ENCODE results near the gene IRX4.

Gene IRX4

DNA sequence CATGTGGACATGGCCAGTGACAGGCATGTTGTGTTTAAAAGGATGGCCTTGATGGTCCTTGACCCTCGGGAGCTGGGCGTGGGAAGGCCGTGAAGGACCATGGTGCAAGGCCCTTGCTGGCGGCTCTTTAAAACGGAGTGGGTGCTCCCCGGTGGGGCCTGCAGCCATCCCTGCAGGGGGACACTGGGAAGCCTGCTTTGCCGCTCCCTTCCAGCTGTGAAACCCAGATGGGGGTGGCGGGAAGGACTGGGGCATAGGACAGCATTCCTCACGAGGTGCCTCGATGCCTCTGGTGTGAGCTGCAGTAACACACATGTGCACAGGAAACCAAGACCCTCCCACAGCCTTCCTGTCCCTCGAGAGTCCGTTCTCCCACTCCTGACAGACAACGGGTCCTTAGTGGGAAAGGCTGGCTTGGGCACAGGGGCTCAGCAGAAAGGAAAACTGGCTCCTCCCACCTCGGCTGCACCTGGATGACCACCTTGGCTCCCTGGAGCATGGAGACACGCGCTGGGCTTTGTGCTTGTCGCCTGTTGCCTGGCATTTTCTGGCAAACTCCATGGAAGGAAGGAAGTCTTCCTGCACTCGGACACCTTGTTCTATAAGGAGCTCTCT, 30.3 kb upstream of the IRX4 start:
- no peak for DNase-seq

DNA sequence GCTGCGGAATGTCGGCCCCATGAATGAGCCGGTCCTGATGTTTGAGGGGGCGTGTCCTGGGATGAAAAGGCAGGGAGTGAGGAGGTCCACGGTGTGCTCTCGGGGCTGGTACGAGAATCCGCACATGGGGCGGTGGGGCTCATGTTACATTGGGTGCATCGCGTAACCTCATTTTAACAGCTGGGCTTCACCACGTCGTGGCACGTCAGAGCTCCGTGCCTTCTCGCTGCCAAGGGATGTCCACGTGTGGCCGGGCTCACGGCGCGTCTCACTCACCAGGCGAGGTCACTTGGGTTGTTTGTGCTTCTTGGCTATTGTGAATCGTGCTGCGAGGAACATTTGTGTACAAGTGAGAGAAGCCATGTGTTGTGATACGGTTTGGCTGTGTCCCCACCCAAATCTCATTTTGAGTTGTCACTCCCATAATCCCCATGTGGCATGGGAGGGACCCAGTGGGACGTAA, 29.1 kb upstream of the IRX4 start:
- no peak for DNase-seq

DNA sequence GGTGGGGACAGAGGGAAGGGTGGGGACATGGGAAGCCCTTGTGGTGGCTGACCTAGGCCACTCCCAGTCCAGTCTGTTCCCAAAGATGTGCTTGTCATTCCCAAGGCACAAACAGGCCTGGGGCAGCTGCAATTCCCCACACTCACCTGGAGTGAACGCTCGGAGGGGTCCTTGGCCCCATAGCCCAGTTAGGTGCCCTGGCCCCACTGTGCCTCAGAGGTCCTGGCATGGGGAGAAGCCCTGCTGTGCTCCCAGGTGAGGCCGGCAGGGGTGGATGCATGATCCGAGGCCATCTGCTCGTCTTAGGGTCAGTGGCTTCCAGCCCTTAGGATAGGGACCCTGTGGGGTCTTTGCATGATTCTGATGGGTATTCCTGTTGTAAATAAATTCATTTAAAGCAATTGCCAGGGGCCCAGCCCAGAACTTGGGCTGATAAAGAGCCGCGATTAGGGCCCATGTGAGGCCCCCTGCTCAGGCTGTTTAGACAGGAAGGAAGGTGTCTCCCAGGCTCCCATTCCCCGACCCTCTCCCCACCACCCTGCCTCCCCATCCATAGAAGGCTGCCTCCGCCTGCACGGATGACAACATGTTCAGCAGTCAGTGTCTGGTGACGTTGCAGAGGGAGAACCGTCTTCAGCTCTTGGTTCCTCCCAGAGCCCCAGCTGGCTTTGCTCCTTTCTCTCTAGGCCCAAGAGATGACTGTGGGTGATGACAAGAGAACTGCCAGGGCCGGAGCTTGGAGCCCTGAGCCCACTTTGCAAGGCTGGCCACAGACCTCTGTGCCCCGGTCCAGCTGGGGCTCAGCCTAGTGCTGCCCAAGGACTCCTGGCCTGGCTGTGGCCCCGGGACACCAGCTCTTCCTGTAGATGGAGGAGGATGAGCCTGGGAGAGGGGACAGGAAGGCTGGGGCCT, 28.4 kb upstream of the IRX4 start:
- DNase-seq = no peak

DNA sequence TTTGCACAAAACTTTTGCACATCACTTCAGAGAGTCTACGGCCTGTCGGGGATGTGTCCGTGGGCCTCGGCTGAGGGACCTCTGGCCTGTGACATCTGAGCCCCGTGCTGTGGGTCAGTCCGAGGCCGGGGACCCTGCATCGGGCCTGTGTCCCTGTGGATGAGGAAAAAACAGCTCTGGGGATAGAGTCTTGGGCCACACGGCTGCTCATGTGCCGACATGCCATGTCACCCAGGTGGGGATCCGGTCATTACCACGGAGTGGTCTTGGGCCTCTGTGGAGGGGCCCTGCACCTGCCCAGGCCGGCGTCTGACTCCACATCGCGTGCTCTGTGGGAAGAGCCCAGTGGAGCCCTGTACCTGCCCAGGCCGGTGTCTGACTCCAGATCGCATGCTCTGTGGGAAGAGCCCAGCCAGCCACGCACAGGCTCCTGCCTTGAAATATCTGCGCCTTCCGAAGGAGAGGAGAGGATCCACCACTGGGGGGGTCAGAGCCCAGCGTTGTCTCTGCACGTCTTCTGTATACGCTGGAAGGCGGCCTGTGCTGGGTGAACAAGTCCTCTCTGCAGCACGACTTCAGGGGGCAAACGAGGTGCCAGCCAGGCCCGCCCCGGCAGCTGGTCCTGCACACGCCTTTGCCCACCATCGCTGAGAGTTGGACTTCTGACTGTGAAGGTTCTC, 27.5 kb upstream of the IRX4 start:
- DNase-seq = no peak

DNA sequence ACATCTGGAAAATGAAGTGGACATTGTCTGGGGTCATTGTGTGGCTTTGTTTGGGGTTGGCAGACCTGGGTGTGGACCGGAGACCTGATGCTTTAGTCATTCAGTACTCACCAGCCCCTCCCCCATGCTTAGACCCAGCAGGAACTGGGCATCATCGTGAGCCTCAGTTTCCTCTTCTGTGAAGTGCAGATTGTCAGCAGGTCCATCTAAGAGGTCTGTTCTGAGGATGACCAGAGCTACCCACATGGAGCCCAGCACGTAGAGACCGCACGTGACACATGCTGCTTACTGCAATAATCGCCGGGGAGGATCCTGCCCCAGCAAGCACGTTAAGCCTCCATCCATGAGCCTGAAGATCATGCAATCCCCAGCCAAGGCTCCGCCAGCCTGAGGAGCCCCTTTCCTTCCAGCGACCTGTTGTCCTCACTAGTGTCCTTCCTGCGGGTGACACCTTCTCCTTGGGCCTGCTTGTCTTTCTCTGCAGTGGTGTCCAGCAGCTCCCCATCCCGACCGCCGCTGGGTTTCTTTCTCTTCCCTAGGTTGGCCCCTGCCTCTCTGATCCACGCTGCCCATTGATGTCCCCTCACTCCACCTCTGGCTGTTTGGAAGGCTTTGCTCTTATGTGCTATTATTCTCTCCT, 26.7 kb upstream of the IRX4 start:
- no peak for DNase-seq

DNA sequence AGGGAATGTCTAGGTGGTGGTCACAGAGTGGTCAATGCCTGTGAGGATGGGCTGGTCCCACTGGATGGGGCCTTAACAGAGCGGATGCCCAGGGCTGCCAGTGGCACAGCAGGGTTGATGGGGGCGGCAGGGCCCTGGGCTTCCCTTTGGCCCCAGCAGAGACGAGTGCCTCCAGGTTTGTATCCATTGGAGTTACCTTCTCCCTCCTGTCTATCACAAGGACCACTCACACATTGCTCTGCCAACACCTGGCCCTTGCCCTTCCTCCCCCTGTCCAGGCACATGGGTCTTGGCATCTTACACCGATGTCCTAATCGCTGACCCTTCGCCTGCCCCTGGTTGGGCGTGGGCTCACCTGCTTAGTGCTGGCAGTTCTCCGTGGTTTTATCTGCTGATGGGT, 26.2 kb upstream of the IRX4 start:
- no peak for DNase-seq

- no peak for DNase-seq
Measured at GRCh38 chr5:1907616-1908015, 24.9 kb upstream of the IRX4 start.

GRCh38 chr5:1905108-1905507, 22.4 kb upstream of the IRX4 start:
- no peak for DNase-seq

GRCh38 chr5:1901983-1902382, 19.3 kb upstream of the IRX4 start:
- DNase-seq = no peak

- no peak for DNase-seq
Measured at GRCh38 chr5:1901061-1901460, 18.3 kb upstream of the IRX4 start.

DNA sequence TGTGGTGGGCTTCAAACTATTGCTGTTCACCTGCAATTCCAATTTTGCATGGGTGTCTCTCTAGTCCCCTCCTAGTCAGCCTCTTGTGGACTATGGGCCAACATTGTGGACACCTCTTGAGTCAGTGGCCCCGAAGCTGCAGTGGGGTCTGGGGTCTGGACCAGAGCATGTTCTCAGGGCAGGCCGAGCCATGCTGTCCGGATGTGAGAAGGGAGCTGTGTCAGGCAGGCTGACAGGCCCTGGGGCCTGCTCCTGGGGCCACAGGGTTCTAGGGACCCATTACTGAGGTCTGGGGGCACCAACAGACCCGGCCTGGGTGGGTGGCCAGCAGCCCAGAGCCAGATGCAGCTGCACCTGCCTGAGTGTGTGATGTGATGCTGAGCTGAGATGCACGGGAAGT, 16.5 kb upstream of the IRX4 start:
- no peak for DNase-seq

DNA sequence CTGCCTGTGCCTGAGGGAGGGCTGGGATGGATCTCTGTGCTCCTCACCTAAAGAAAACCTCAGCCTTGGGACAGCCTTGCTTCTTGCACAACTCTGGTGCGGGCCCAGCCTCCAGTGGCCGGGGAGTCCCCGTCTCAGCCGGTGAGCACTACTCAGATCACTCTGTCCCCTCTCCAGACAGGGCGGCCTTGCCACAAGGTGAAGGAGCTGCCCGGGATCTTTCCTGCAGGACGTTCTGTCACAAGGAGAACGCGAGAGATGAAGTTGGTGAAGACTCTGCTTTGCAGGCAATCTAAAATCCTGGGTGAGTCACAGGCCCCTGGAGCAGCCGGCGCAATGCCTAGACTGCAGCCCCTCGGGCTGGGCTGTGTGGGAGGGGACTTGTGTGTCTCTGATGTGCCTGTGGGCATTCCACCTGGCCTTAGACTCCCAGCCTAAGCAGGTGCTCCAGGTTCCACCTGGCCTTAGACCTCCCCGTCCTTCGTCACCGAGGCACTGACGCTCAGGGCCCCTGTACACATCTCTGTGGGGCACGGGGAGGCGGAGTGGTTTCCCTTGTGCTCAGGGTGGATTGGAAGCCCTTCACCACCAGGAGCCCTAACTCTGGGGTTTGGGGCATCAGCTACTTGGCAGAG, 15.2 kb upstream of the IRX4 start:
- no peak for DNase-seq

DNA sequence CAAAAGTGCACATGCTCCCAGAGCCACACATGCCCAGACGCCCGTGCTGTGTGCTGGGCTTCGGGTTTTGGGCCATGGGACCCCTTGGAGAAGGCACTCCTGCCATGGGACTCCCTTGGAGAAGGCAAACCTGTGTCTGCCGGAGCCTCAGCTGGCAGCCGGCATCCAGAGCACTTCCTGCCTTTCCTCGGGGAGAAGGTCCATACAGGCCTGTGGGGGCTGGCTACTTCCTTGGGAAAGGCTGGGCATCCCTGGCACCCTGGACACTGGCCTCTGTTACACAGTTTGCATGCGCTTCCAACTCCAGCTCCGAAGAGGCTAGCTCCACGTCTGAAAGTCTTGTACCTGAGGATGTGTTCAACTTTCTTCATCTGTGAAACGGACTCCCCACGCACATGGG, 14.7 kb upstream of the IRX4 start:
- no peak for DNase-seq

- no peak for DNase-seq
Measured at GRCh38 chr5:1896602-1897376, 14.1 kb upstream of the IRX4 start.

- no peak for DNase-seq
Measured at GRCh38 chr5:1895739-1896420, 13.2 kb upstream of the IRX4 start.

- no peak for DNase-seq
Measured at GRCh38 chr5:1894243-1894642, 11.5 kb upstream of the IRX4 start.

DNA sequence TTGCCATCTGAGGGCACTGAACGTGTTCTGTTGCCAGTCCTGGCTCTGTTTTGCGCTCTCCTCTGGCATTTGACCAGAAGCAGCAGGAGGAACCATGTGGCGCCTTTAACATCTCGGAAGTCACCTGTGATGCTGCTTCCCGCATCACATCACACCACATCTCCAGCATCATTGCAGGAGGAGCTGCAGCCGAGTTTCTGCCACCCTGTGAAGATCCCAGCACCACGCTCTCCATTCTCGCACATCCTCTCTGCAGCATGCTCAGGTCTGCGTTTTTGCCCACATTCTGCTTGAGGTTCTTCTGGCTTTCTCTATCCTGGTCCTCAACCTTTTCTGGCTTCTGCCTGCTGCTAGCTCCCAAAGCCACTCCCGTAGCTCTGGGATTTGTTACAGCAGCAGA, 11.0 kb upstream of the IRX4 start:
- no peak for DNase-seq

- no peak for DNase-seq
Measured at GRCh38 chr5:1892685-1893445, 10.1 kb upstream of the IRX4 start.

DNA sequence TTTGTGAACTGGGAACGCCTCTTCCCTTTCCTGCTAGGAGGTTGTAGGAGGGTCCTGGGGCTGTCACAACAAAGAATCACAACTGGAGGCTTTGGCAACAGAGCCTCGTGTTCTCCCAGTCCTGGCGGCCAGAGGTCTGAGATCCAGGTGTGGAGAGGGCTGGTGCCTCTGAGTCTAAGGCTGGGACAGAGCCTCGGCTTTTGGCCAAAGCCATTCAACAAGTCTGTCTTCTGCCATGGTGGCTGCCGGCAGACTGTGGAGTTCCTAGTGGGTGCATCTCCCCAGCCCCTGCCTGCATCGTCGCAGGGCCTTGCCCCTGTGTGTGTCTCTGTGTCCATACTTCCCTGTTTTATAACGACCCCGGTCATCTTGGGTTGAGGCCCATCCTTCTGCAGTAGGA, 9.5 kb upstream of the IRX4 start:
- DNase-seq = no peak

DNA sequence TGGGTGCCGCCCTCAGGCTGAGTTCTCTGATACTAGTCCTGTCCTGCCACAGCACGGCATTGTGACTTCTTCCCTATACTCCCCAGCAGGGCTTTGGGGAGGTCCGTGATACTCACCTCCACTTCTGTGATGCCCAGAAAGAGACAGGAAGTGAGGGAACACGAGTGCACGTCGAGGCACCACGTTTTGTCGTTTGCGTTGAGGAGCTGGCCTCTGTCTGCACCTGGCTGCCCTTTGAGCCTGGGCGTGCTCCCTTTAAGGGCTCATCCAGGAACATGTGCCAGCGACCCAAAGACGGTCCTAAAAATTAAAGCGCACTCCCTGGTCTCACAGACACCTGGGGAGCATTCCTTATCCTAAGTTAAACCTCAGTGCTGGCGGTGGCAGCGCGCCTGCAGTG, 8.7 kb upstream of the IRX4 start:
- no peak for DNase-seq

DNA sequence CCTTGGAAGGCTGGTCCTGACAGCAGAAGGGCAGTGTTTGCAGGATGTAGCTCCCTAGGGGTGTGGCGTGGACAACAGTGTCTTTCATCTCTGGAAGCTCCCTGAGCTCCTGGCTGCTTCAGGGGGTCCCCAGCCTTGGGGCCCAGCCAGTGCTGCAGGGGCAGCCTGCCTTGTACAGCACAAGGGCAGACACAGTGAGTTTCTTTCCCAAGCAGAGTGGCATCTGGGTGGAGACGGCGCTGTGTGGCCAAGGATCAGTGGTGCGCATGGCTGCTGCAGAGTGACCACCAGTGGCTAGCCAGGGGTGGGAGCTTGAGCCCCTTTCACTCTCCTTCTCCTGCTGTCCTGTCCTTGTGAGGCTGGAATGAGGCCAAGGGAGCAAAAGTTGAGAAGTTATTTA, 7.6 kb upstream of the IRX4 start:
- DNase-seq = no peak

All from activated CD4-positive, alpha-beta T cell treated with anti-CD3 and anti-CD28 coated beads for 48 hours (primary cell).